Panc1 (cell line): ENCODE measurements around the gene GABARAP. TPM values are rescaled to one million over a fixed set of nuclear protein-coding genes. Genes with fewer than 3 reads are reported as not detected.
A peak's percentile ranks its signal among the peaks of the same experiment; 100 is the strongest.

ENCODE experiments used
- ATAC-seq: fragments of 200-7000 bp; cut with Tn5 transposase; 2 replicates; pipeline ENCODE4 v1.9.1; 2020; ENCODE audit warnings: mild to moderate bottlenecking, moderate library complexity
- BruUV-seq: library from RNA; stranded (reverse); fragments of 400-500 nt; replicated peaks from 2 replicates; lab custom pipeline; 2021; lab: Mats Ljungman, UMichigan
- CTCF ChIA-PET: fragments of 300-600 bp; sonication (Branson Sonifier 250); formaldehyde crosslinking; loops from one replicate; lab custom pipeline; 2022; ENCODE audit warnings: antibody characterized with exemption; lab: Charles Lee
- POLR2A ChIA-PET: fragments of 300-600 bp; sonication (Branson Sonifier 250); formaldehyde crosslinking; loops from one replicate; lab custom pipeline; 2022; ENCODE audit warnings: antibody characterized with exemption; lab: Charles Lee
- DNase-seq: peaks from one replicate; pipeline ENCODE4 v3.0.0-alpha.2; 2010; ENCODE audit warnings: low read depth, low spot score
- H3K27ac ChIP-seq: 2 replicates; pipeline ENCODE4 v1.5.1; 2011; ENCODE audit warnings: mild to moderate bottlenecking, low read length, inconsistent platforms
- H3K27me3 ChIP-seq: fragments of 200-500 bp; sonication (Bioruptor generic); 2 replicates; pipeline ENCODE4 v1.6.0; 2014; ENCODE audit warnings: low read length, inconsistent platforms; ENCODE audit not compliant: control insufficient read depth, insufficient read depth
- H3K36me3 ChIP-seq: fragments of 200-500 bp; sonication (Bioruptor generic); 2 replicates; pipeline ENCODE4 v1.5.1; 2014; ENCODE audit warnings: inconsistent platforms, mild to moderate bottlenecking, low read length, moderate library complexity; ENCODE audit not compliant: control insufficient read depth, insufficient read depth
- H3K4me1 ChIP-seq: 2 replicates; pipeline ENCODE4 v1.5.1; 2011; ENCODE audit warnings: inconsistent platforms, mild to moderate bottlenecking, low read length, moderate library complexity; ENCODE audit not compliant: control insufficient read depth, insufficient read depth
- H3K4me3 ChIP-seq, 2 experiments: 2 replicates each; pipeline ENCODE4 v1.5.1; 2011 to 2012; ENCODE audit warnings: low read depth in 2 of 2, low read length in 2 of 2, mild to moderate bottlenecking in 2 of 2, inconsistent platforms in 1 of 2, moderate library complexity in 1 of 2
- H3K9me3 ChIP-seq: fragments of 200-500 bp; sonication (Bioruptor generic); 2 replicates; pipeline ENCODE4 v1.5.1; 2014; ENCODE audit warnings: low read depth, mild to moderate bottlenecking, inconsistent platforms, low read length, moderate library complexity; ENCODE audit not compliant: control insufficient read depth, insufficient read depth
- CTCF ChIP-seq: fragments of 450-650 bp; IDR thresholded peaks from 2 replicates; pipeline ENCODE4 v1.5.1; 2017; ENCODE audit warnings: mild to moderate bottlenecking
- POLR2AphosphoS5 ChIP-seq: IDR thresholded peaks from 2 replicates; pipeline ENCODE4 v1.6.1; 2012; ENCODE audit warnings: mild to moderate bottlenecking, low read depth, low read length, moderate library complexity
- REST ChIP-seq, 2 experiments: IDR thresholded peaks; 2 replicates each; pipeline ENCODE4 v1.6.1; 2011 to 2012; ENCODE audit warnings: low read depth in 2 of 2, control low read depth in 1 of 2, low read length in 1 of 2, mild to moderate bottlenecking in 1 of 2, moderate library complexity in 1 of 2; ENCODE audit not compliant: insufficient read depth in 1 of 2
- SIN3A ChIP-seq: IDR thresholded peaks from 2 replicates; pipeline ENCODE4 v1.6.1; 2012; ENCODE audit warnings: low read depth, mild to moderate bottlenecking, low read length, moderate library complexity, borderline replicate concordance; ENCODE audit not compliant: insufficient read depth
- TCF7L2 ChIP-seq: IDR thresholded peaks from 2 replicates; pipeline ENCODE4 v1.6.1; 2011; ENCODE audit warnings: mild to moderate bottlenecking, low read depth, low read length, inconsistent platforms
- in situ Hi-C: cut with HindIII; loops from 2 replicates; pipeline ENCODE4 v1.10.0; 2016; ENCODE audit warnings: low sequenced_read_pairs, low pct_unique_long_range_greater_than_20kb
- intact Hi-C: fragments of 100-400 bp; cut with micrococcal nuclease; formaldehyde crosslinking; loops from one replicate; pipeline ENCODE4 v1.10.0; 2022; ENCODE audit not compliant: unreplicated experiment
- total RNA-seq: library from RNA; stranded (reverse); gene quantifications from one replicate; pipeline ENCODE4 v1.2.1, GENCODE V29; 2021; ENCODE audit not compliant: unreplicated experiment

Gene GABARAP
- total RNA-seq, 1 experiment from 2014 or later = 289 TPM

- DNase-seq (peak; percentile 80), ATAC-seq (peak; percentile 87)
- ChIA-PET POLR2A (interaction anchor here (1.0 kb wide), 1 partner anchor 33 kb away, joined by 3 read pairs; no protein-coding TSS in a partner anchor), CTCF (interaction anchor here (1.0 to 1.8 kb wide), 2 partner anchors 16 to 33 kb away, joined by 4 to 13 read pairs; no protein-coding TSS in a partner anchor)
- H3K4me3 ChIP-seq = peak overlapping the region; percentile 46 to 64
- no TSS peak for BruUV-seq
- no peaks in the 10 kb centered on the region for H3K36me3 ChIP-seq
- H3K27ac ChIP-seq = peak overlapping the region; percentile 63; the same call in 1 of the 2 replicates
- H3K4me1 ChIP-seq = no peaks in the 10 kb centered on the region
- intact Hi-C loops = loop anchor here (2.0 kb wide), 1 partner anchor 16 kb away; no protein-coding TSS in a partner anchor
- H3K9me3 ChIP-seq = no peaks in the 10 kb centered on the region
- in situ Hi-C loops = no loop called here
- no peak for TF ChIP-seq REST (IDR thresholded peaks at IDR 0.05; ENCODE audit: insufficient read depth in 1 of 2, low read depth in 2 of 2, low read length in 1 of 2)
- TF ChIP-seq CTCF = peak; percentile 94
- TF ChIP-seq SIN3A = no peak
- H3K27me3 ChIP-seq = no peaks in the 10 kb centered on the region
Measured at GRCh38 chr17:7280519-7281073, 38.3 kb upstream of the GABARAP start.

- Histone ChIP-seq H3K9me3 (no peaks in the 10 kb centered on the region), H3K27me3 (no peaks in the 10 kb centered on the region), H3K36me3 (no peaks in the 10 kb centered on the region), H3K27ac (no peak overlapping the region), H3K4me1 (no peaks in the 10 kb centered on the region), H3K4me3 (no peak overlapping the region)
- intact Hi-C loops = no loop called here
- CTCF ChIA-PET = no interaction called here
- no peak for ATAC-seq
- BruUV-seq = no TSS peak
- no peak for TF ChIP-seq REST (IDR thresholded peaks at IDR 0.05; ENCODE audit: insufficient read depth in 1 of 2, low read depth in 2 of 2, low read length in 1 of 2)
- TF ChIP-seq TCF7L2 = no peak
- TF ChIP-seq SIN3A = no peak
- no peak for TF ChIP-seq CTCF
- TF ChIP-seq POLR2AphosphoS5 = no peak
- POLR2A ChIA-PET = no interaction called here
- in situ Hi-C loops = no loop called here
- no peak for DNase-seq
Measured at GRCh38 chr17:7279448-7279847, 37.2 kb upstream of the GABARAP start.
